HG03575 (cell line): Measurements from ENCODE around the gene HTR2B.
"Not testable (repeated sequence)": the region's sequence is repeated elsewhere in the genome, so short reads cannot be mapped to it uniquely, and the experiment has no call there.

Experiments
- ATAC-seq: cut with Tn5 transposase; IDR thresholded peaks from one replicate; pipeline ENCODE4 v1.9.1; 2021; ENCODE audit not compliant: unreplicated experiment, insufficient number of reproducible peaks, low FRiP score; ENCODE audit errors: extremely low read depth

The HTR2B gene

GRCh38 chr2:231124838-231125568 is at the start of gene HTR2B:
TSS of gene HTR2B (minus strand) at chr2:231125042. CDS start at chr2:231123764, 1,278 bp downstream.
- no peak for ATAC-seq

DNA sequence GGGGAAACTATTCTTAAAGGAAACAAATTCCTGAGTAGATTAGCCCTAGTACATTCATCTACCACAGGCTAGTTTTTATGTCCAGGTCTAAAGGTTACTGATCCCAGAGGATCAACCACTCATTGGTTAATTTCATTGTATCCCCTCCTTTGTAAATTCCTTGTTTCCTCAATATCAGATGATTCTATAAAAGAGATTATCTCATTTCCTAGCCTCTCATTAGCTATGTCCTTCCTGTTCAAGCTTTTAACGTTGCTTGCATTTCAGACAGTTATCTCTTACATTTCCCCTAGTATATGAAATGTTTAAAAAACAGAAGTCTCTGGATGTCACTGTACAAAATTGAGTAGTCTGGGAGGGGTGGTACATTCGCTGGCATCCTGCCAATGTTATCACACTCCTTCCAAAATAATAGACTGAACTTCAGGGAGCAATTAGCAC is 49.4 kb upstream of the HTR2B start:
- no peak for ATAC-seq

DNA sequence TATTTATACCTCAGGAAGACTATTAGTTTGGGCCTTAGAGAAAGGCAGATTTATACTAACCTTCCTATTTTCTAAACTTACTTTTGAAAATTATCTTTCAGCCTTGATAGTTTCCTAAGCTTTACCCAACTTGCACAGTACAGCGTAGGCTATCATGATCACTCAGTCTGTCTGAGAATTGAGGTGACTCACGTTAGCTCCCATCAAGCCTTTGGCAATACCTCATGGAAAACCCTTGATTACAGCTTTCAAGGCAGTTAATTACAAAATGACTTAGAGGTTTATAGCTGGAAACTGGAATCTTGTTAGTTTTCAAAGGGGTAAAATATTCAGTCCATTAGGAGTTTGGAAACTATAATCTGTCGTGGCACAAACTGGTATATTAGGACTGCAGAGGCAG is 47.2 kb upstream of the HTR2B start:
- no peak for ATAC-seq

DNA sequence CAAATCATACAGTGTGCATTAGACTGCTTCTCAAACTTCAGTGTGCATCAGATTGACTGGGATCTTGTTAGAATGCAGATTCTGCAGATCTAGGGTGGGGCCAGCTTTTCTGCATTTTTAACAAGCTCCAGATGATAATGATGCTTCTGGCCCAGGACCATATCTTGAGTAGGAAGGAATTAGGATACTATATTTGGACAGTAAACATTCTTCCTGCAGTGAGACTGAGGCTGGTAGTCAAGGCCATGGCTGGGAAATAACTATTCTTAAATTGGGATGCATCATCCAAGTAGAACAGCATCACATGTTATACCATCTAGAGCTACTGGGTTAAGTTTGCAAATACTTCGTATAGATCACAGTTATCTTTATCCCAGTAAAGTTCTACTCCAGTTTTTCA is 45.2 kb upstream of the HTR2B start:
- ATAC-seq, result no peak

- ATAC-seq, result no peak
These were observed 44.6 kb upstream of the HTR2B start for GRCh38 chr2:231169488-231169887.

- ATAC-seq, result no peak
These were observed 43.8 kb upstream of the HTR2B start for GRCh38 chr2:231168460-231169139.

GRCh38 chr2:231167745-231168459 is 43.1 kb upstream of the HTR2B start:
- ATAC-seq, result no peak

- ATAC-seq, result no peak
These were observed 38.7 kb upstream of the HTR2B start for GRCh38 chr2:231163414-231164095.

DNA sequence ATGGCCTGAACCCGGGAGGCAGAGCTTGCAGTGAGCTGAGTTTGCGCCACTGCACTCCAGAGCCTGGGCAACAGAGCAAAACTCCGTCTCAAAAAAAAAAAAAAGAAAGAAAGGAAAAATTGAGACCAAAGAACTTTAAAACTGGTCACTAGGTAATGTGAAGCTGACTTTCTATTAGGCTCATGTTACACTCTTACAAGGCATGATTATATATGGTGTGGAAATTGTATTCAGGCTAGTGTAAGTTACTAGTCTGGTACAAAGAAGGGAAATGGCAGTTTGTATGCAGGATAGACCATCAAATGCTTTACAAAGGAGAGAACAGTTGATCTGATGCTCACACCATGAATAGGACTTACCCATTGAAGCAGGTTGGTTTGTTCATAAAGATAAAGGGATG is 38.2 kb upstream of the HTR2B start:
- no peak for ATAC-seq

DNA sequence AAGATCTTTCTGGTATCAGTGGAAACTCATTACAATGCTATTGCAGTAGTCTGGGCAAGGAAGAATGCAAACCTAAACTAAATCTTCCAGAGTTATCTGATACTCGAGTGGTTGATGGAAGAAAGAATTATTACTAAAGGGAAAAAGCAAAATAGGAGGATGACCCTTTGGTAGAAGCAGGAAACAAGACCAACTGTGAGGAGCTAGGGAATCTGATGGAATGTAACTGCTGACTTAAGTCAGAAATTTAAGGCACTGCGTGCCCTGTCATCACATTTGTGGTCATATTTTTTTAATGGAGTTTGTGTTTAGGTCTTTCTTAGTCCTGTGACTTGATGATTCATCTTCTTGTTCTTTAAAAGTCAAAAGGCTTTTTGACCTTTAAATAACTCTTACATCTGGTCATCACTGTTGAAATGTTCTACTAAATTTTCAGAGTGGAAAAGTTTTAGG is 37.1 kb upstream of the HTR2B start:
- no peak for ATAC-seq

GRCh38 chr2:231161252-231161839 is 36.5 kb upstream of the HTR2B start:
- no peak for ATAC-seq

GRCh38 chr2:231160701-231161100 is 35.9 kb upstream of the HTR2B start:
- no peak for ATAC-seq

DNA sequence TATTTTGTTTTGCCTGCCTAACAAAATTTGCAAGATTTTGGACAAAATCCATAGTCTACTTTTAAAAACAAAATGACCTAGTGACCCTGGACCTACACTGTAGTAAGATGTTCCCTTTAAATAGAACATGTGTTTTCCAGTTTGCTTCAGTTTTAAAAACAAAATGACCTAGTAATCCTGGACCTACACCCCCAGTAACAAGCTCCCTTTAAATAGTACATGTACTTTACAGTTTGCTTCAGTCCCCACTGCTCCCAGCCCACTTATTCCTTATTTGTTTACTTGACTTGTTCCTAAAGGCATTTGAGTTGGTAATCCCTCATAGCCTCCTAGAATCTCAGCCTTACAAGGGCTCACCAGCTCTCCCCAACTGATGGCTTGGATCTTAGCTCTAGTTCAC is 34.5 kb upstream of the HTR2B start:
- ATAC-seq, result no peak

DNA sequence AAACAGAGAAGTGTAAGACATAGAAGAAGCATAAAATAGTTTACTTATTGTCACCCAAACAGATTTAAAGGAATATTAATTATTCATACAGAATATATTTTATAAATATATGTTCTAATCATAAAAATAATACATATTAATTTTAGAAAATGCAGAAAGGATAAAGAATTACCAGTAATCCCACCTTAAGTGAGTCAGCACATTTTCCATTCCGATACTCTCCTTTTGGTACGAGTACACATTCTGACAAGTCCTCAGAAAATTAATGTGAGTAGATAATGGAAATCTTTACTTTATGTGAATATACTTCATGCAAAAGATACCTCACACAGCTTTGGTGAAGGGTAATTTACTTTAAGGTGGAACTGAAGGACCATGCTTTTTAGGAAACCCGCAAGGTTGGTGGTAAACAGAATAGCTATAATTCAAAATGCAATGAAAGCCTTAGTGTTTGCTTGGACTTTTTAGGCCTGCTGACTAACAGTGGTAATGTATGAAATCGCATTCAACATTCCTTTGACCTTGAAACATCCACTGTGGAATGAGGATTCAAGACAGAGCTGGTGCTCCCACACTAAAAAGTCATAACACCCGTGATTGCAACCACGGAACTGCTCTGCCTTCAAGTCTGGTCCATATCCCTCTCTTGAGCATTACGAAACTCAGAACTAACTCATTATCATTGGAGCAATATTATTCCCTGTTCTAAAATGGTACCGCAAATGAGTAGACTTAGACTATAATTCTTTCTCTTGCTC is 28.1 kb upstream of the HTR2B start:
- no peak for ATAC-seq

DNA sequence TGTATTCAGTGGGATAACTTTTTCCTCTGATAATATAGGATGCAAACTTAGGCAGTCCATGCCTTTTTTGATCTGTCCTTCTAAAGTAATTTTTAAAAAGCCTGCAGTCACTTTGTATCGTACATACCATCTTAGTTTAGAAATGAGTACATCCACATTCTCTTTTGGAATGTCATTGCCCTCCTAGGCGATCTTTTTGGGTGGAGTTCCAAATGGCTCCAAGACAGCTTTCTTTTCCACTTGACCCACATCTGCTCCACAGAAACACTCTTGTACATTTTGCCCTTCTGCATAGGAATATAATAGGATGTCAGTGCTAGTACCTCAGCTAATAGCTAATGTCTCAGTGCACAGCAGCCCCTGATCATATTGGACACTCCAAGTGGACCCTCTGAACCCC is 21.8 kb upstream of the HTR2B start:
- ATAC-seq, result no peak

- ATAC-seq, result no peak
These were observed 20.1 kb upstream of the HTR2B start for GRCh38 chr2:231144896-231145295.

DNA sequence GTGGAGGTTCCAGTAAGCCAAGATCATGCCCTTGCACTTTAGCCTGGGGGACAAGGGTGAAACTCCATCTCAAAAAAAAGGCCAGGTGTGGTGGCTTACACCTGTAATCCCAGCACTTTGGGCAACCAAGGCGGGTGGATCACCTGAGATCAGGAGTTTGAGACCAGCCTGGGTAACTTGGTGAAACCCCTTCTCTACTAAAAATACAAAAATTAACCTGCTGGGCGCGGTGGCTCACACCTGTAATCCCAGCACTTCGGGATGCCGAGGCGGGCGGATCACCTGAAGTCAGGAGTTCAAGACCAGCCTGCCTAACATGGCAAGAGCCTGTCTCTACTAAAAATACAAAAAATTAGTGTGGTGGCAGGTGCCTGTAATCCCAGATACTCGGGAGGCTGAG is 16.0 kb upstream of the HTR2B start:
- not testable (repeated sequence) for ATAC-seq

DNA sequence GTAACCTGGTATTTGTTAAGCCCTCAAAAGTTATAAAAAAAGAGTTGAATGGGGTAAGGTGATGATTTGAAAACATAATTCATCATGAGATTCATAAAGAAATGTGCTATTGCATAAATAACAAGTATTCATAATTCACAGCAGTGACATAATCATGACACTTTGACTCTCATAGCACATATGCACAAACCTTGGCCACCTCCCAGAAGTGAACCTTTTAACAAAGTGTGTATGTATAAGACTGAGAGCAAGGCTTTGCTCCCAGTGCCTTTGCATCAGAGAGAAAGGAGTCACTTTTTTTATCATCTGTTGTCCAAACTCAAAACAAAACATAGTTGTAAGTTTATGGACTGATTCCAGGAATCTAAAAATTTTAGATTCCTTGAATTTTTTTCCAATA is 15.0 kb upstream of the HTR2B start:
- no peak for ATAC-seq
